ENCODE measurements around the gene MACROD1.

- no peak for TF ChIP-seq CTCF (IDR thresholded peaks at IDR 0.05)
- no peak for TF ChIP-seq POLR2A (IDR thresholded peaks at IDR 0.05)
These were observed 46.8 kb downstream of the MACROD1 start for GRCh38 chr11:64118876-64119665.
